SK-N-SH (cell line): ENCODE results near the gene MYO1C. TPM values are rescaled to one million over a fixed set of nuclear protein-coding genes. Genes with fewer than 3 reads are reported as not detected.

Experiments used
- CTCF ChIA-PET: fragments of 300-600, 350-600 bp; formaldehyde crosslinking; extraction: SDS; loops from one replicate; lab custom pipeline; 2021; lab: Yijun Ruan, JAX
- POLR2A ChIA-PET: fragments of 350-600 bp; sonication (Branson Sonifier 250); formaldehyde crosslinking; extraction: SDS; loops from one replicate; lab custom pipeline; 2020; ENCODE audit warnings: antibody characterized with exemption, inconsistent platforms; lab: Yijun Ruan, JAX
- DNase-seq: peaks from one replicate; pipeline ENCODE4 v3.0.0; 2012
- H2AFZ ChIP-seq: fragments of 200-600 bp; sonication (generic); 2 replicates; pipeline ENCODE4 v1.8.1; 2016; ENCODE audit warnings: antibody characterized with exemption, mild to moderate bottlenecking, low read depth
- H3F3A ChIP-seq: fragments of 200-600 bp; sonication (generic); replicated peaks from 2 replicates; pipeline ENCODE3; 2016; ENCODE audit warnings: antibody characterized with exemption, mild to moderate bottlenecking; ENCODE audit not compliant: insufficient read depth
- H3K27ac ChIP-seq, 2 experiments: fragments of 200-500 bp in 1 of 2; fragments of 200-600 bp in 1 of 2; sonication (Bioruptor generic) in 1 of 2; sonication (generic), shearing (Covaris generic) in 1 of 2; 2 replicates each; pipeline versions ENCODE4 v1.5.1 to v1.6.1; 2014 to 2016; ENCODE audit warnings: low read depth in 2 of 2, inconsistent platforms in 1 of 2, low read length in 1 of 2, mild to moderate bottlenecking in 1 of 2, mixed read lengths in 1 of 2
- H3K27me3 ChIP-seq: fragments of 200-600 bp; sonication (generic), shearing (Covaris generic); 2 replicates; pipeline ENCODE4 v1.6.1; 2016; ENCODE audit warnings: mixed run types; ENCODE audit not compliant: insufficient read depth
- H3K36me3 ChIP-seq, 2 experiments: fragments of 200-500 bp in 1 of 2; fragments of 200-600 bp in 1 of 2; sonication (Bioruptor generic) in 1 of 2; sonication (generic) in 1 of 2; replicated peaks in 1 of 2; 2 replicates each; pipeline versions ENCODE3 to v1.5.1; 2014 to 2016; ENCODE audit warnings: low read length in 1 of 2, mild to moderate bottlenecking in 1 of 2; ENCODE audit not compliant: insufficient read depth in 2 of 2, control insufficient read depth in 1 of 2
- H3K4me1 ChIP-seq, 2 experiments: fragments of 200-500 bp in 1 of 2; fragments of 200-600 bp in 1 of 2; sonication (Bioruptor generic) in 1 of 2; sonication (generic), shearing (Covaris generic) in 1 of 2; 2 replicates each; pipeline versions ENCODE4 v1.5.1 to v1.6.1; 2014 to 2016; ENCODE audit warnings: low read depth in 1 of 2, low read length in 1 of 2, mixed run types in 1 of 2; ENCODE audit not compliant: insufficient read depth in 2 of 2, control insufficient read depth in 1 of 2
- H3K4me2 ChIP-seq: fragments of 200-600 bp; sonication (generic), shearing (Covaris generic); 2 replicates; pipeline ENCODE4 v1.6.1; 2017; ENCODE audit warnings: mixed run types
- H3K4me3 ChIP-seq, 2 experiments: fragments of 200-500 bp in 1 of 2; fragments of 200-600 bp in 1 of 2; sonication (Bioruptor generic) in 1 of 2; sonication (generic), shearing (Covaris generic) in 1 of 2; 2 replicates each; pipeline versions ENCODE4 v1.5.1 to v1.8.1; 2014 to 2016; ENCODE audit warnings: low read depth in 2 of 2, inconsistent platforms in 1 of 2, low read length in 1 of 2, mild to moderate bottlenecking in 1 of 2, mixed read lengths in 1 of 2, moderate library complexity in 1 of 2
- H3K79me2 ChIP-seq: fragments of 200-600 bp; sonication (generic); 2 replicates; pipeline ENCODE4 v1.8.1; 2017; ENCODE audit warnings: mild to moderate bottlenecking; ENCODE audit not compliant: insufficient read depth
- H3K9ac ChIP-seq: fragments of 200-600 bp; sonication (generic); 2 replicates; pipeline ENCODE4 v1.6.1; 2017; ENCODE audit warnings: mixed run types
- H3K9me2 ChIP-seq: fragments of 200-600 bp; sonication (generic); 2 replicates; pipeline ENCODE4 v1.6.1; 2017; ENCODE audit warnings: mixed run types
- H3K9me3 ChIP-seq: fragments of 200-600 bp; sonication (generic); 2 replicates; pipeline ENCODE4 v1.6.1; 2017; ENCODE audit warnings: mixed run types, mild to moderate bottlenecking, moderate library complexity
- H4K20me1 ChIP-seq: fragments of 200-600 bp; sonication (generic); 2 replicates; pipeline ENCODE4 v1.6.1; 2017; ENCODE audit warnings: mild to moderate bottlenecking, mixed run types; ENCODE audit not compliant: insufficient read depth
- CHD2 ChIP-seq: fragments of 150-350 bp; IDR thresholded peaks from 2 replicates; pipeline ENCODE4 v1.6.1; 2018; ENCODE audit warnings: low read length; ENCODE audit not compliant: partially characterized antibody
- ELF1 ChIP-seq: IDR thresholded peaks from 2 replicates; pipeline ENCODE4 v1.4.0; 2012
- FOSL2 ChIP-seq: IDR thresholded peaks from 2 replicates; pipeline ENCODE4 v1.4.0; 2012; ENCODE audit warnings: low read depth, mild to moderate bottlenecking, moderate library complexity, borderline replicate concordance
- GABPA ChIP-seq: IDR thresholded peaks from 2 replicates; pipeline ENCODE4 v1.4.0; 2012; ENCODE audit warnings: low read depth, mild to moderate bottlenecking
- JUND ChIP-seq: IDR thresholded peaks from 2 replicates; pipeline ENCODE4 v1.4.0; 2012
- MXI1 ChIP-seq: IDR thresholded peaks from 2 replicates; pipeline ENCODE4 v1.6.1; 2012; ENCODE audit warnings: mild to moderate bottlenecking, low read depth, low read length, improper control_type of control experiment
- NRF1 ChIP-seq: IDR thresholded peaks from 2 replicates; pipeline ENCODE4 v1.6.1; 2012; ENCODE audit warnings: low read depth, mild to moderate bottlenecking, low read length
- POLR2AphosphoS5 ChIP-seq: IDR thresholded peaks from 2 replicates; pipeline ENCODE4 v1.6.1; 2012; ENCODE audit warnings: low read depth, low read length
- RFX5 ChIP-seq: IDR thresholded peaks from 2 replicates; pipeline ENCODE4 v1.6.1; 2012; ENCODE audit warnings: mild to moderate bottlenecking, improper control_type of control experiment, low read length
- SIN3A ChIP-seq: IDR thresholded peaks from 2 replicates; pipeline ENCODE4 v1.6.1; 2012; ENCODE audit warnings: low read depth, mild to moderate bottlenecking, low read length, moderate library complexity, borderline replicate concordance
- TAF1 ChIP-seq: IDR thresholded peaks from 2 replicates; pipeline ENCODE4 v1.6.1; 2012; ENCODE audit warnings: low read depth, mild to moderate bottlenecking, low read length, moderate library complexity, borderline replicate concordance
- YY1 ChIP-seq: IDR thresholded peaks from 2 replicates; pipeline ENCODE4 v1.4.0; 2012; ENCODE audit warnings: low read depth, mild to moderate bottlenecking
- WGBS: methylation state at CpG from one replicate; pipeline ENCODE4 v1.1.6; 2017; ENCODE audit warnings: low lambda C conversion rate; 5-methylcytosine and 5-hydroxymethylcytosine counted together
- polyA plus RNA-seq, 3 experiments: library from polyadenylated mRNA; depleted of rRNA; stranded (reverse); fragments of >200 nt; gene quantifications; 2 replicates each; pipeline ENCODE4 v1.2.3, GENCODE V29; 2012
- TF ChIP-seq, protein P1 (sequence below): fragments of 150-350 bp; IDR thresholded peaks from 2 replicates; pipeline ENCODE4 v1.6.1; 2016; ENCODE audit warnings: mild to moderate bottlenecking, low read depth, low read length
- TF ChIP-seq, protein P2 (sequence below): IDR thresholded peaks from 2 replicates; pipeline ENCODE4 v1.4.0; 2012; ENCODE audit warnings: low read depth

The MYO1C gene
- polyA plus RNA-seq, 1 of the 3 experiments (the other 2 are of a cell fraction) = 102 TPM

DNA sequence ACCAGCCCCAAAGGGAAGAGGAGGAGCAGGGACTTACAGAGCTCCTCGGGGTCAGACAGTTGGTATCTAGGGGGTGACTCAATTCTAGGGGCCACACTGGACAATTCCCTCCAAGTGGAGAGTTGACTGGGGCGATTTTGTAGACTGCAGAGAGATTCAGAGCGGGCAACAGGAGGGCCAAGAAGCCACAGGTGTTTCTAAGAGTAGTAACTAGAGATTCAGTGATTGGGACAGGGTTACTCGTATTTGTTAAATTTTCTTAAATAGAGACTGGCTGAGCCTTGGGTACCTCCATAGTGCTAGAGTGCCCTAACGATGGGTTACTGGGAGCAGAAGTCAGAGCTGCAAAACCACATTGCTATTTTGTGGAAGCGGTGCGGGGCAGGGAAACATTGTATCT is 27.2 kb upstream of the MYO1C start:
- TF ChIP-seq JUND = no peak
- peak; percentile 26; the same call in 1 of the 2 replicates for TF ChIP-seq POLR2AphosphoS5
- Histone ChIP-seq H3K79me2 (peaks cover 30% of the 10 kb centered on the region), H3K9me3 (no peaks in the 10 kb centered on the region), H2AFZ (no peak overlapping the region), H3K27me3 (no peaks in the 10 kb centered on the region), H3K9me2 (no peaks in the 10 kb centered on the region), H3K27ac (no peak overlapping the region), H3K4me1 (peaks cover 0 to 19% of the 10 kb centered on the region in 2 experiments; a peak in 2 of 4 replicates), H3K9ac (no peak overlapping the region), H4K20me1 (no peaks in the 10 kb centered on the region), H3F3A (peaks cover 42% of the 10 kb centered on the region), H3K4me3 (no peak overlapping the region), H3K36me3 (peaks cover 18 to 26% of the 10 kb centered on the region in 2 experiments), H3K4me2 (no peak overlapping the region)
- ChIA-PET CTCF (interaction anchor here (0.9 to 2.9 kb wide), 3 partner anchors 13 to 154 kb away, joined by 7 to 9 read pairs (median 8); no protein-coding TSS in a partner anchor), POLR2A (no interaction called here)
- DNase-seq = no peak
- whole genome bisulfite sequencing = 88% methylated on average over 7 of the region's 7 CpGs

DNA sequence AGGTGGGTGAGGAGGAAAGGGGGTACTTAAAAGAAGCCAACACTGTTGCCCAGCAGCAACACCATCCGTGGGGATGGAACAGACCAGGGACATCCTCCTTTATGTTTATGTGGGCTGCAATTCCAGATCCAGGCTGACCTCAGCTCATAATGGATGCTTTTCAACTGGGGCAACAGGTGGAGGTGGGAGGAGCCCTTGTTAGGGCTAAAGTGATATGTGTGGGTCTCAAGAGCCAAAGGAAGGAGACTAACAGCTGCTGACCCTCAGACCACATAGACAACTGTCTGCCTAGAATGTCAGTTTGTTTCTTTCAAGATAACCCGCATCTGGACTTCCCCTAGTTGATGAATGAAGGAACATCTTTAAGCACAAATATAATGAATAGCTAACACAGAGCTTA is 25.9 kb upstream of the MYO1C start:
- Histone ChIP-seq H3K27me3 (no peaks in the 10 kb centered on the region), H3K9me2 (no peaks in the 10 kb centered on the region), H4K20me1 (no peaks in the 10 kb centered on the region), H3K79me2 (peaks cover 37% of the 10 kb centered on the region), H3K9me3 (no peaks in the 10 kb centered on the region), H2AFZ (no peak overlapping the region), H3K4me3 (no peak overlapping the region), H3F3A (peaks cover 42% of the 10 kb centered on the region), H3K4me1 (peaks cover 0 to 19% of the 10 kb centered on the region in 2 experiments; a peak in 2 of 4 replicates), H3K27ac (no peak overlapping the region; a peak in 1 of 4 replicates), H3K36me3 (peaks cover 14 to 30% of the 10 kb centered on the region in 2 experiments), H3K4me2 (no peak overlapping the region), H3K9ac (no peak overlapping the region)
- ChIA-PET CTCF (interaction anchor here (1.4 to 2.9 kb wide), 2 partner anchors 15 to 153 kb away, joined by 6 to 9 read pairs; no protein-coding TSS in a partner anchor), POLR2A (interaction anchor here (3.5 kb wide), 1 partner anchor 22 kb away, joined by 14 read pairs; no protein-coding TSS in a partner anchor)
- 100% methylated on average over 2 of the region's 2 CpGs for WGBS
- TF ChIP-seq, protein P1, sequence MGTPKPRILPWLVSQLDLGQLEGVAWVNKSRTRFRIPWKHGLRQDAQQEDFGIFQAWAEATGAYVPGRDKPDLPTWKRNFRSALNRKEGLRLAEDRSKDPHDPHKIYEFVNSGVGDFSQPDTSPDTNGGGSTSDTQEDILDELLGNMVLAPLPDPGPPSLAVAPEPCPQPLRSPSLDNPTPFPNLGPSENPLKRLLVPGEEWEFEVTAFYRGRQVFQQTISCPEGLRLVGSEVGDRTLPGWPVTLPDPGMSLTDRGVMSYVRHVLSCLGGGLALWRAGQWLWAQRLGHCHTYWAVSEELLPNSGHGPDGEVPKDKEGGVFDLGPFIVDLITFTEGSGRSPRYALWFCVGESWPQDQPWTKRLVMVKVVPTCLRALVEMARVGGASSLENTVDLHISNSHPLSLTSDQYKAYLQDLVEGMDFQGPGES = no peak
- DNase-seq = no peak

DNA sequence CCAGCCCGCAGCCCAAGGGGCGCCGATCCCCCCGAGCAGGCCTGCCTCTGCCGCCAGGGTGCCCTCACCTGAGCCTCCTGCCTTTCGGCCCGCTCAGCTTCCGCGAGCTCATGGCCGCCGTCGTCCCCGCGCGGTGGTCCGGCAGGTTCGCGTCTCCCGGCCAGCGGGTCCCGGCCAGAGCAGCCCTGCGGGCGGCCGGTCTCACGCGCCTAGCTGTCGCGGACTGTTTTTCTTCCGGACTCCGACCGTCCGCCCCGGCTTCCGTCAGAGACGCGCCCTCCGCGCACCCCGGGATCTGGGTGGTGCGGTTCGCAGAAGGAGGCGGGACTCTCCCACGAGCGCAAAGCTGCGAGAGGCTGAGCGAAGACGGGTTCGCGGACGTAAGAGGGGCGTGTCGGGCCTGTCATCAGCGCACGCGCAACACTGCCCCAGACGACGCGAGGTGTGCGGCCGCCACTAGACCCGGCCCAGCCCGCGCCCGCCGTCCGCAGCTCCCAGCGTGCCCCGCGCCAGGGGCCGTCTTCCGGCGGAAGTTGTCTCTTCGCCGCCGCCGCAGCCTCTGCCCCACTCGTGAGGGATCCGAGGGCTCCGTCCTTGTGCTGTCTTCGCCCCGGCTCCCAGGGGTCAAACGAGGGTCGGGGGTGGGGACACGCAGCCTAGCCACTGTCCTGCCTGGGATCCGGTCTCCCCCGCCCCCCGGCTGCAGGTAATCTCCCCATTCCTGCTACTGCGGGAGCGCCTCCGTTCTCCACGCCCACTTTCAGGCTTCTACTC is 24.1 kb upstream of the MYO1C start, which contains the start of gene INPP5K:
TSS of gene INPP5K (minus strand) at position 225 of the 774 bp plus-strand sequence. CDS start at position 112, 113 bp downstream.
- Histone ChIP-seq H3K36me3 (peaks cover 17 to 40% of the 10 kb centered on the region in 2 experiments), H2AFZ (peak within 1 kb of the TSS; percentile 76), H3K9ac (peak within 1 kb of the TSS; percentile 89), H3K27ac (peak within 1 kb of the TSS; percentile 78 to 86), H3K4me2 (peak within 1 kb of the TSS; percentile 95), H3F3A (peaks cover 41% of the 10 kb centered on the region), H3K9me3 (no peaks in the 10 kb centered on the region), H3K27me3 (no peaks in the 10 kb centered on the region), H3K4me1 (peaks cover 0 to 19% of the 10 kb centered on the region in 2 experiments; a peak in 2 of 4 replicates), H3K9me2 (no peaks in the 10 kb centered on the region), H4K20me1 (no peaks in the 10 kb centered on the region), H3K4me3 (peak within 1 kb of the TSS; percentile 100), H3K79me2 (peaks cover 37% of the 10 kb centered on the region)
- TF ChIP-seq, protein P2, sequence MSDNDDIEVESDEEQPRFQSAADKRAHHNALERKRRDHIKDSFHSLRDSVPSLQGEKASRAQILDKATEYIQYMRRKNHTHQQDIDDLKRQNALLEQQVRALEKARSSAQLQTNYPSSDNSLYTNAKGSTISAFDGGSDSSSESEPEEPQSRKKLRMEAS = peak; percentile 80
- TF ChIP-seq POLR2AphosphoS5 (peak; percentile 95), FOSL2 (no peak), RFX5 (peak; percentile 40; the same call in 1 of the 2 replicates), SIN3A (peak; percentile 92), TAF1 (peak; percentile 79), NRF1 (peak; percentile 79), CHD2 (peak; percentile 36), JUND (no peak), MXI1 (peak; percentile 98), YY1 (peak; percentile 56; the same call in 1 of the 2 replicates), GABPA (peak; percentile 93), ELF1 (peak; percentile 92)
- TF ChIP-seq, protein P1 = no peak
- ChIA-PET POLR2A (interaction anchor here (0.8 to 3.5 kb wide), 7 partner anchors 14 to 117 kb away, joined by 3 to 14 read pairs (median 5); partner anchors contain the start of gene YWHAE), CTCF (interaction anchor here (0.6 to 4.1 kb wide), 21 partner anchors 11 to 257 kb away, joined by 3 to 41 read pairs (median 5); partner anchors contain the start of genes CRK, MYO1C and YWHAE)
- peak; percentile 99 for DNase-seq
- WGBS = 1% methylated on average over 39 of the region's 91 CpGs
